ENCODE data around the gene PSD2.

DNA sequence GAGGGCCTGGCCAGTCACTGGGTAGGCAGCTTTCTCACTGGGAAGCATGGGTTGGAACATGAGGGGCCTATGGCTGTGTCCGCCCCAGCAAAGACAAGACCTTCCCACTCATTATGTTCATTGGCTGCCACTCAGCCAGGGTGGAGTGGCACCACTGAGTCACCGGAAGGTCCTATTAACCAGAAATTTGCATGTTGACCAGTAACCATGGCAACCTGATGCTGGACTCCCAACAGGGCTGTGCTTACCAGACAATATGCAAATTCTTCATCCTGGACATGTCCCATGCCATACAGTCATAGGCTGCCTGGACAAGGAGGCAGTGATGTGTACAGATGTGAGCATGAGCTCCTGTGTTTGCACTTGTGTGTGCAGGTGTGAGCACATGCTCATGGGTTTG is 66.7 kb downstream of the PSD2 start:
- TF ChIP-seq POLR2A (IDR thresholded peaks at IDR 0.05; ENCODE audit: low read depth), result no peak
- TF ChIP-seq, protein P1, sequence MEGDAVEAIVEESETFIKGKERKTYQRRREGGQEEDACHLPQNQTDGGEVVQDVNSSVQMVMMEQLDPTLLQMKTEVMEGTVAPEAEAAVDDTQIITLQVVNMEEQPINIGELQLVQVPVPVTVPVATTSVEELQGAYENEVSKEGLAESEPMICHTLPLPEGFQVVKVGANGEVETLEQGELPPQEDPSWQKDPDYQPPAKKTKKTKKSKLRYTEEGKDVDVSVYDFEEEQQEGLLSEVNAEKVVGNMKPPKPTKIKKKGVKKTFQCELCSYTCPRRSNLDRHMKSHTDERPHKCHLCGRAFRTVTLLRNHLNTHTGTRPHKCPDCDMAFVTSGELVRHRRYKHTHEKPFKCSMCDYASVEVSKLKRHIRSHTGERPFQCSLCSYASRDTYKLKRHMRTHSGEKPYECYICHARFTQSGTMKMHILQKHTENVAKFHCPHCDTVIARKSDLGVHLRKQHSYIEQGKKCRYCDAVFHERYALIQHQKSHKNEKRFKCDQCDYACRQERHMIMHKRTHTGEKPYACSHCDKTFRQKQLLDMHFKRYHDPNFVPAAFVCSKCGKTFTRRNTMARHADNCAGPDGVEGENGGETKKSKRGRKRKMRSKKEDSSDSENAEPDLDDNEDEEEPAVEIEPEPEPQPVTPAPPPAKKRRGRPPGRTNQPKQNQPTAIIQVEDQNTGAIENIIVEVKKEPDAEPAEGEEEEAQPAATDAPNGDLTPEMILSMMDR (IDR thresholded peaks at IDR 0.05), result no peak
- no peak for TF ChIP-seq EP300 (IDR thresholded peaks at IDR 0.05)

Data from esophagus muscularis mucosa (tissue), 4 donors.